DOHH2 (cell line): ENCODE measurements around the gene ZNF747.

ENCODE experiments used
- H3F3A ChIP-seq: fragments of 200-600 bp; sonication (generic), shearing (Covaris generic); 2 replicates; pipeline ENCODE4 v1.6.0; 2016; ENCODE audit warnings: antibody characterized with exemption, mild to moderate bottlenecking; ENCODE audit not compliant: control insufficient read depth, insufficient read depth
- H3K27ac ChIP-seq: fragments of 200-600 bp; sonication (generic); 2 replicates; pipeline ENCODE4 v1.5.1; 2014; ENCODE audit warnings: low read depth, mild to moderate bottlenecking, low read length, moderate library complexity
- H3K27me3 ChIP-seq: fragments of 200-600 bp; sonication (generic); 2 replicates; pipeline ENCODE4 v1.6.1; 2014; ENCODE audit warnings: mild to moderate bottlenecking, low read length, mixed read lengths; ENCODE audit not compliant: control insufficient read depth
- H3K36me3 ChIP-seq: fragments of 200-600 bp; sonication (generic); 2 replicates; pipeline ENCODE4 v1.6.1; 2014; ENCODE audit warnings: mild to moderate bottlenecking, low read length, moderate library complexity, mixed read lengths; ENCODE audit not compliant: control insufficient read depth
- H3K4me1 ChIP-seq: fragments of 200-600 bp; sonication (generic); 2 replicates; pipeline ENCODE4 v1.6.1; 2014; ENCODE audit warnings: mild to moderate bottlenecking, low read length, mixed read lengths; ENCODE audit not compliant: control insufficient read depth
- H3K4me2 ChIP-seq: fragments of 200-600 bp; sonication (generic); 2 replicates; pipeline ENCODE4 v1.6.0; 2014; ENCODE audit warnings: mild to moderate bottlenecking, low read length, moderate library complexity
- H3K4me3 ChIP-seq: fragments of 200-600 bp; sonication (generic); 2 replicates; pipeline ENCODE4 v1.5.1; 2014; ENCODE audit warnings: mild to moderate bottlenecking, low read length, mixed read lengths
- H3K79me2 ChIP-seq: fragments of 200-600 bp; sonication (generic); 2 replicates; pipeline ENCODE4 v1.6.1; 2014; ENCODE audit warnings: mild to moderate bottlenecking, low read length, mixed read lengths; ENCODE audit not compliant: control insufficient read depth
- H3K9me2 ChIP-seq: fragments of 200-600 bp; sonication (generic); replicated peaks from 2 replicates; pipeline ENCODE4 v1.6.1; 2014; ENCODE audit warnings: mild to moderate bottlenecking, low read length, mixed read lengths; ENCODE audit not compliant: control insufficient read depth
- H3K9me3 ChIP-seq: fragments of 200-600 bp; sonication (generic); 2 replicates; pipeline ENCODE4 v1.6.1; 2014; ENCODE audit warnings: antibody characterized with exemption, low read length, mixed read lengths; ENCODE audit not compliant: control insufficient read depth, insufficient read depth
- H4K20me1 ChIP-seq: fragments of 200-600 bp; sonication (generic); 2 replicates; pipeline ENCODE4 v1.6.0; 2014; ENCODE audit warnings: low read depth, mild to moderate bottlenecking, antibody characterized with exemption, low read length, moderate library complexity; ENCODE audit not compliant: control insufficient read depth, insufficient read depth
- EZH2phosphoT487 ChIP-seq: fragments of 200-600 bp; sonication (generic); IDR thresholded peaks from 2 replicates; pipeline ENCODE4 v1.6.1; 2017; ENCODE audit warnings: borderline replicate concordance, mild to moderate bottlenecking, antibody characterized with exemption, low read length, moderate library complexity, mixed read lengths
- TF ChIP-seq, protein P1 (sequence below): fragments of 200-600 bp; sonication (generic); IDR thresholded peaks from one replicate; pipeline ENCODE4 v1.5.1; 2014; ENCODE audit warnings: antibody characterized with exemption, mild to moderate bottlenecking, low read depth, low read length; ENCODE audit not compliant: poor library complexity, severe bottlenecking

Gene ZNF747

DNA sequence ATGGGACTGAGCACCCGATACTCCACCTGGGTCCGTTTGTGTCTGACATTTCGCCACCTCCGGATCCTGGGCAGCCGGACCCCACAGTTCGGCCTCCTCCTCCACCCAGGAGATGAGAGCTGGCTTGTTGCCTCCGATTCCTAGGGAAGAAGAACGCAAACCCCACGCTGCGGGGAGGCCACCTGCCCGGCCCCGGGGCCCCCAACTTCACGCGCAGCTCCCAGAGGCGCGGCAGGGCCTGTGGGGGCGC is 23.0 kb upstream of the ZNF747 start:
- Histone ChIP-seq H3F3A (0 out of 2 replicates have a peak, but pooled peaks cover 6% of the 10 kb centered on the region), H3K36me3 (peaks cover 39% of the 10 kb centered on the region), H3K4me2 (peak overlapping the region; percentile 84), H3K27me3 (no peaks in the 10 kb centered on the region), H3K27ac (peak overlapping the region; percentile 82), H3K79me2 (peaks cover 53% of the 10 kb centered on the region), H3K9me3 (no peaks in the 10 kb centered on the region), H3K4me3 (peak overlapping the region; percentile 97), H4K20me1 (no peaks in the 10 kb centered on the region), H3K9me2 (no peaks in the 10 kb centered on the region), H3K4me1 (peaks cover 27% of the 10 kb centered on the region)
- no peak for TF ChIP-seq EZH2phosphoT487
- TF ChIP-seq, protein P1, sequence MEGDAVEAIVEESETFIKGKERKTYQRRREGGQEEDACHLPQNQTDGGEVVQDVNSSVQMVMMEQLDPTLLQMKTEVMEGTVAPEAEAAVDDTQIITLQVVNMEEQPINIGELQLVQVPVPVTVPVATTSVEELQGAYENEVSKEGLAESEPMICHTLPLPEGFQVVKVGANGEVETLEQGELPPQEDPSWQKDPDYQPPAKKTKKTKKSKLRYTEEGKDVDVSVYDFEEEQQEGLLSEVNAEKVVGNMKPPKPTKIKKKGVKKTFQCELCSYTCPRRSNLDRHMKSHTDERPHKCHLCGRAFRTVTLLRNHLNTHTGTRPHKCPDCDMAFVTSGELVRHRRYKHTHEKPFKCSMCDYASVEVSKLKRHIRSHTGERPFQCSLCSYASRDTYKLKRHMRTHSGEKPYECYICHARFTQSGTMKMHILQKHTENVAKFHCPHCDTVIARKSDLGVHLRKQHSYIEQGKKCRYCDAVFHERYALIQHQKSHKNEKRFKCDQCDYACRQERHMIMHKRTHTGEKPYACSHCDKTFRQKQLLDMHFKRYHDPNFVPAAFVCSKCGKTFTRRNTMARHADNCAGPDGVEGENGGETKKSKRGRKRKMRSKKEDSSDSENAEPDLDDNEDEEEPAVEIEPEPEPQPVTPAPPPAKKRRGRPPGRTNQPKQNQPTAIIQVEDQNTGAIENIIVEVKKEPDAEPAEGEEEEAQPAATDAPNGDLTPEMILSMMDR: no peak

DNA sequence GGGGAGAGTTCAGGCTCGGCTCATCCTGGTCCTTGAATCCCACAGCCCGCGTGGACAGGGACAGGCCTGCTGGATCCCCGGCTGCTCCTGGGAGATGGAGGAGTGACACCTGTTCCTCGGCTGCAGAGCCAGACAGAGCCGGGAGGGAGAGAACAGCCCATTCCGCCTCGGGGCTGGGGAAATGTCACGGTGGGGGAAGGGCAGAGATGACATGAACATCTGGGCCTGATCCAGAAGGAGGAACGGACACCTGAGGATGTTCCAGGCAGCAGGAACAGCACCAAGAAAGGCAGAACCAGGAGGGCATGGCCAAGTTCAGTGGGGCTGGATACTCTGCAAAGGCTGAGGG is 21.4 kb upstream of the ZNF747 start:
- H3K9me3 ChIP-seq: no peaks in the 10 kb centered on the region
- no peak overlapping the region for H3K4me2 ChIP-seq
- H3K9me2 ChIP-seq: no peaks in the 10 kb centered on the region
- 0 out of 2 replicates have a peak, but pooled peaks cover 6% of the 10 kb centered on the region for H3F3A ChIP-seq
- peaks cover 41% of the 10 kb centered on the region for H3K36me3 ChIP-seq
- TF ChIP-seq EZH2phosphoT487: no peak
- TF ChIP-seq, protein P1: no peak
- H3K4me3 ChIP-seq: no peak overlapping the region
- peaks cover 55% of the 10 kb centered on the region for H3K79me2 ChIP-seq
- H4K20me1 ChIP-seq: no peaks in the 10 kb centered on the region
- no peaks in the 10 kb centered on the region for H3K27me3 ChIP-seq
- H3K4me1 ChIP-seq: peaks cover 18% of the 10 kb centered on the region
- no peak overlapping the region for H3K27ac ChIP-seq

DNA sequence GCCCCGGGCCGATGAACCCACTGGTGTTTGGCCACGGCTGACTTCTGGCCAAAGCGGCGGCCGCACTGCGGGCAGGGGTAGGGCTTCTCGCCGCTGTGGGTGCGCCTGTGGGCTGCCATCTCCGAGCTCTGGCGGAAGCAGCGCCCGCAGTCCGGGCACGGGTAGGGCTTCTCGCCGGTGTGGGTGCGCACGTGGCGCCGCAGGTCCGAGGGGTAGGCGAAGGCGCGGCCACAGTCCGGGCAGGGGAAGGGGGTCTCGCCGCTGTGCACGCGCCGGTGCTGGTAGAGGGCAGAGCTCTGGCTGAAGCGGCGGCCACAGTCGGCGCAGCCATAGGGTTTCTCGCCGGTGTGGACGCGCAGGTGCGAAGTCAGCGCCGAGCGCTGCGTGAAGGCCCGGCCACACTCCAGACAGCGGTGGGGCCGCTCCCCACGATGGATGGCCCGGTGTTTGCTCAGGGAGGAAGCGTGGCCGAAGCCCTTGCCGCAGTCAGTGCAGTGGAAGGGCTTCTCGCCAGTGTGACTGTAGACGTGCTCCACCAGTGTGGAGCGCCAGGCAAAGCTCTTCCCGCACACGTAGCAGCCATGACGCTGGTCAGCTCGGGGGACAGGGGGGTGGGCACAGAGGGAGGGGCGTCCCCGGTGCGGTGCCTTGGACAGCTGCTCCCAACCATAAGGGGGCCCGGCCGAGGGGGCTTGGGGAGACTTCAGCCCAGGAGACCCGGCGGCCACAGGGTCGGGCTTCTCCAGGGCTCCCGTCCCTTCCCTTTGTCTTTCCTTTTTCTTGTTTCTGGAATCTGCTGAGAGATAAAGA is 20.9 kb upstream of the ZNF747 start:
- peaks cover 55% of the 10 kb centered on the region for H3K79me2 ChIP-seq
- peaks cover 41% of the 10 kb centered on the region for H3K36me3 ChIP-seq
- H3K4me3 ChIP-seq: no peak overlapping the region
- no peaks in the 10 kb centered on the region for H3K9me2 ChIP-seq
- peaks cover 18% of the 10 kb centered on the region for H3K4me1 ChIP-seq
- TF ChIP-seq EZH2phosphoT487: no peak
- TF ChIP-seq, protein P1: no peak
- no peaks in the 10 kb centered on the region for H3K27me3 ChIP-seq
- H3F3A ChIP-seq: 0 out of 2 replicates have a peak, but pooled peaks cover 6% of the 10 kb centered on the region
- no peak overlapping the region for H3K27ac ChIP-seq
- H3K9me3 ChIP-seq: no peaks in the 10 kb centered on the region
- no peak overlapping the region for H3K4me2 ChIP-seq
- no peaks in the 10 kb centered on the region for H4K20me1 ChIP-seq
